Astrocyte of the spinal cord (primary cell): ENCODE measurements around the gene IGFBP5.

Source experiments
- DNase-seq: peaks from one replicate; pipeline ENCODE4 v3.0.0; 2011; ENCODE audit warnings: low read depth, low spot score
- H3K4me3 ChIP-seq: 2 replicates; pipeline ENCODE4 v1.5.1; 2011; ENCODE audit warnings: low read depth, mild to moderate bottlenecking, low read length, moderate library complexity
- in situ Hi-C: cut with HindIII; loops from 2 replicates; pipeline ENCODE4 v1.10.0; 2017; ENCODE audit warnings: low sequenced_read_pairs
- TF ChIP-seq, protein P1 (sequence below): IDR thresholded peaks from 2 replicates; pipeline ENCODE4 v1.5.1; 2012; ENCODE audit warnings: low read depth, mild to moderate bottlenecking, low read length, inconsistent platforms

Gene IGFBP5

DNA sequence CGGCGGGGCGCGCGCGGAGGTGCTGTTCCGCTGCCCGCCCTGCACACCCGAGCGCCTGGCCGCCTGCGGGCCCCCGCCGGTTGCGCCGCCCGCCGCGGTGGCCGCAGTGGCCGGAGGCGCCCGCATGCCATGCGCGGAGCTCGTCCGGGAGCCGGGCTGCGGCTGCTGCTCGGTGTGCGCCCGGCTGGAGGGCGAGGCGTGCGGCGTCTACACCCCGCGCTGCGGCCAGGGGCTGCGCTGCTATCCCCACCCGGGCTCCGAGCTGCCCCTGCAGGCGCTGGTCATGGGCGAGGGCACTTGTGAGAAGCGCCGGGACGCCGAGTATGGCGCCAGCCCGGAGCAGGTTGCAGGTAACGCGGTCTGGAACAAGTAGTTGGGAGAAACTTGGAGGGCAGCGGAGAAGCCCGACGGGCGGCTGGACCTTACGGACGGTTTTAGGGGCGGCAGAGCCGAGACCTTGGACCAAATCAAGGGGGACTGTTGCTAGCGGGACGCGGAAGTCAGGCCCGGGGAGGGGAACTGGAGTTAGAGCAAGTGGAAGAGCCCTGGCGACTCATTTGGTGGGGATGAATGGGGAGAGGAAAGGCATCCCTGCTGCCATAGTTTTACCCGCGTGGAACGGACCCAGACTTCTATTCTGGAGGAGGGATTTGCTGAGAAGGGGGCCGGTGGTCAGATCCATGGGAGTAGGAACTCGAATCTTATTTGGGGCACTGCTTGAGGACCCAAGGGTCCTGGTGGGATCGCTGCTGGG lies 61.6 kb downstream of the IGFBP5 start:
- no peak for DNase-seq
- TF ChIP-seq, protein P1, sequence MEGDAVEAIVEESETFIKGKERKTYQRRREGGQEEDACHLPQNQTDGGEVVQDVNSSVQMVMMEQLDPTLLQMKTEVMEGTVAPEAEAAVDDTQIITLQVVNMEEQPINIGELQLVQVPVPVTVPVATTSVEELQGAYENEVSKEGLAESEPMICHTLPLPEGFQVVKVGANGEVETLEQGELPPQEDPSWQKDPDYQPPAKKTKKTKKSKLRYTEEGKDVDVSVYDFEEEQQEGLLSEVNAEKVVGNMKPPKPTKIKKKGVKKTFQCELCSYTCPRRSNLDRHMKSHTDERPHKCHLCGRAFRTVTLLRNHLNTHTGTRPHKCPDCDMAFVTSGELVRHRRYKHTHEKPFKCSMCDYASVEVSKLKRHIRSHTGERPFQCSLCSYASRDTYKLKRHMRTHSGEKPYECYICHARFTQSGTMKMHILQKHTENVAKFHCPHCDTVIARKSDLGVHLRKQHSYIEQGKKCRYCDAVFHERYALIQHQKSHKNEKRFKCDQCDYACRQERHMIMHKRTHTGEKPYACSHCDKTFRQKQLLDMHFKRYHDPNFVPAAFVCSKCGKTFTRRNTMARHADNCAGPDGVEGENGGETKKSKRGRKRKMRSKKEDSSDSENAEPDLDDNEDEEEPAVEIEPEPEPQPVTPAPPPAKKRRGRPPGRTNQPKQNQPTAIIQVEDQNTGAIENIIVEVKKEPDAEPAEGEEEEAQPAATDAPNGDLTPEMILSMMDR: no peak
- in situ Hi-C loops: no loop called here
- H3K4me3 ChIP-seq: peak overlapping the region; percentile 69

DNA sequence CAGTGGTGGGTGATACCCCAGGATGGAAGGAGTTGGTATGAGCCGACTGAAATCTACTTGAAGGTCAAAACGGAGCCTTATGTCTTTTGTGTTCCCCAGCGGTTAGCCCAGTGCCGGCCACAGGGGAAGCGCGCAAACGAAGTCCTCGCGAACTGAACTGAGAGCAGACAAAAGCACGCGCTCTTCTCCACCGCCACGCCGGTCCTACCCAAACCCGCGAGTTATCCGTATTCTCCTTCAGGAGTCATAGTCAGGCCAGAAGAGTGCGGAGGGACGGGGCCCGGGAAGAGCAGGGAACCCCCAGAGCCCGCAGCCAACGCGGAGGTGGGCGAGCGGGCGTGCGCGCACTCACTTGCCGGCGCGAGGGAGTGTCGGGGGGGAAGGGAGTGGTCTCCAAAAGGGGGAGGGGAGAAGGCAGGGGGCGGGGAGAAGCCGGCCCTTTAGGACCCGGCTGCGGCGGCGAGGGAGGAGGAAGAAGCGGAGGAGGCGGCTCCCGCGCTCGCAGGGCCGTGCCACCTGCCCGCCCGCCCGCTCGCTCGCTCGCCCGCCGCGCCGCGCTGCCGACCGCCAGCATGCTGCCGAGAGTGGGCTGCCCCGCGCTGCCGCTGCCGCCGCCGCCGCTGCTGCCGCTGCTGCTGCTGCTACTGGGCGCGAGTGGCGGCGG lies 62.3 kb downstream of the IGFBP5 start, which contains the start of gene IGFBP2:
Gene IGFBP2, plus strand, starts transcription at position 469 of the 664 bp plus-strand sequence. Its CDS starts 104 bp downstream, at position 573.
- in situ Hi-C loops: no loop called here
- peak within 1 kb of the TSS; percentile 69 for H3K4me3 ChIP-seq
- TF ChIP-seq, protein P1: no peak
- peak; percentile 60 for DNase-seq

DNA sequence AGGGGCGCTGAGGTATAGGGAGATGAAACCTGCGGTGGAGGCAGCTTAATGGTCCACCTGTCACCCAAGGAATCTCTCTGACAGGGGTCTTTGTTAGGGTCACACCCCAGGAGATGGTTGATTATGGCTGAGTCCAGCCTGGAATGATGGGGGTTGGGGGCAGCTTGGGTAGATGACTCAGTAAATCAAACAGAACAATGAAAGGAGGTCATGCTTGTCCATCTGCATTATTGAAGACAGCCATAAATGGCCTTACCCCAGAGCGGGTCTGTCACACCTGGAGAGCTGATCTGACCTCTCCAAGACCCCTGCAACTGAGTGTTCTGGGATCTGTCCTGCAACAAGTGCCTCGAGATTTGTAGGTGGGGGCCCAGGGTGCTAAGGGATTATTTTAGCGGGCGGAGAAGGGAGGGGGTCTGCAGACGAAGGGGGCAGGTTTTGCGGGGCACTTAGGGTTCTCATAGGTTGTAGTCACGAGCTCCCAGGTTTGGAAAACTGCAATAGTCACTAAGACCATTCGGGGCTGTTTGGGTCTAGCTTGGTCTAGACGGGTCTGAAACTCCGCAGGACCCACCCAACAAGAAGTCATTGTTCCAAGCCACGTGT lies 62.9 kb downstream of the IGFBP5 start:
- in situ Hi-C loops: no loop called here
- DNase-seq: no peak
- TF ChIP-seq, protein P1: no peak
- H3K4me3 ChIP-seq: peak overlapping the region; percentile 42

DNA sequence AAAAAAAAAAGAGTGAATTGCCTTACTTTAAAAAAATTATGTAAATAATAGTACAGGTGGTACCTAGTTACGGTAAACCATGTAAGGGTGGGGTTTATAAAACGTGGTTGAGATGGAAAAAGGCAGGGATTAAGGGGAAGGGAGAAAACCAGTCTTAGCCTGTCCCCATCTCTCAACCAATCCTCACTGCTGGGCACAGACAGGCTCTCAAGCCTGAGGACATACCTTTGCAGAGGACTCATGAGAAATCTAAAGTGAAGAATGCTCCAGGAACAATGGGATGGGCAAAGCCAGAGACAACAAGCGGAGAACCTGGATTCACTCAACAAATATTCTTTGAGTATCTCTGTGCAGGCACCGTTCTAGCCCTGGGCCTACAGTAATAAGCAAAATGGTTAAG lies 65.6 kb downstream of the IGFBP5 start:
- no peak overlapping the region for H3K4me3 ChIP-seq
- in situ Hi-C loops: no loop called here
- TF ChIP-seq, protein P1: no peak
- no peak for DNase-seq

DNA sequence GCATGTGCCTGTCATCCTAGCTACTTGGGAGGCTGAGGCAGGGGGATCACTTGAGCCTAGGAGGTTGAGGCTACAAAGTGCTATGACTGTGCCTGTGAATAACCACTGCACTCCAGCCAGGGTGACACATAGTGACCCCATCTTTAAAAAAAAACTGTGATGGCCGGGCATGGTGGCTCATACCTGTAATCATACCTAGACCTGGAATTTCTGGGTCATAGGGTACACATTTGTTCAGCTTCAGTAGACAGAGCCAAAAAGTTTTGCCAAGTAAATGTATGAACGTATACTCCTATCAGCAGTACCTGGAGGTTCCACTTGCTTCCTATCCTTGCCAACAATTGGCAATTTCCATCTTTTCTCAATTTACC lies 68.5 kb downstream of the IGFBP5 start:
- TF ChIP-seq, protein P1: no peak
- no peak for DNase-seq
- H3K4me3 ChIP-seq: no peak overlapping the region
- in situ Hi-C loops: no loop called here

DNA sequence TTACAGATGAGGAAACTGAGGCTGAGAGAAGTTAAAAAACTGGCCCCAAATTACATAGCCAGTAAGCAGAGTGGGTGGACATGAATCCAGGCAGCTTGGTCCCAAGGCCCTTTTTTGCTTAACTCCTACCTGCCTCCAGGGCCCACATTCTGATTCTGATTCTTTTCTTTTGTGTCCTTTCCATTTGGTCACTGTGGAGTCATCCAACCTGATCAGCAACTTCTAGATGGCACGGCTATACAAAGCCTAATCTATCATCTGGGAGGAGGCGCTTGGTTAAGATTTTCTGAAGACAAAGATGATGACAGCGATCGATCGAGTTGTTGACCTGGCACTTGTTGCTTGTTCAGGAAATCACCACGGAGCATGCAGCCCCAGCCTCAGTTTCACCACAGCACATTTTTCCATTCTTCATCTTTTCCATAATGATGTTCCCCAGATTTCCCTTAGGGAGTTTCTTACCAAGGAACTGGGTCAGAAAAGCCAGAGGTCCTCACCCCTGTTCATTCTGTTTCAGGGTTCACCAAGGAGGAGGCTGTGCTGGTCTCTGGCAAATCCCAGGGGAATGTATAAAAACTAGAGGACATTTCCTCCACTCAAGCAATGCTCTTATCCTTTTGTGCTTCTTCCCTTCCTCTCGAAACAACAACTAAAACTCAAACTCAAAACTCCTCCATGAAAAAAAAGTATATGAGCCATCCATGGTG lies 69.0 kb downstream of the IGFBP5 start:
- TF ChIP-seq, protein P1: no peak
- in situ Hi-C loops: no loop called here
- DNase-seq: no peak
- H3K4me3 ChIP-seq: no peak overlapping the region
